WTC11 (cell line): ENCODE measurements around the gene GJD4. TPM values are rescaled to one million over a fixed set of nuclear protein-coding genes. Genes with fewer than 3 reads are reported as not detected.

Source experiments
- ATAC-seq: fragments of 200-7000 bp; cut with Tn5 transposase; 2 replicates; pipeline ENCODE4 v1.10.0; 2021; ENCODE audit warnings: mild to moderate bottlenecking, moderate library complexity
- CTCF ChIA-PET: fragments of 300-600 bp; sonication (Branson Sonifier 250); formaldehyde crosslinking; loops from one replicate; lab custom pipeline; 2021; ENCODE audit warnings: antibody characterized with exemption; lab: Charles Lee
- POLR2A ChIA-PET: fragments of 350-600 bp; sonication (Branson Sonifier 250); formaldehyde crosslinking; loops from one replicate; lab custom pipeline; 2021; ENCODE audit warnings: antibody characterized with exemption; lab: Charles Lee
- DNase-seq: peaks from one replicate; pipeline ENCODE4 v3.0.0; 2021; ENCODE audit warnings: low spot score
- H3K27ac Mint-ChIP-seq: 2 replicates; pipeline ENCODE4 v1.8.0; 2021; ENCODE audit warnings: mixed read lengths
- H3K27me3 Mint-ChIP-seq: 2 replicates; pipeline ENCODE4 v1.8.0; 2021; ENCODE audit warnings: low read depth, mild to moderate bottlenecking, moderate library complexity, mixed read lengths
- H3K36me3 Mint-ChIP-seq: 2 replicates; pipeline ENCODE4 v1.8.0; 2021; ENCODE audit warnings: mixed read lengths
- H3K4me1 Mint-ChIP-seq: 2 replicates; pipeline ENCODE4 v1.8.0; 2022; ENCODE audit warnings: mixed read lengths
- H3K4me3 Mint-ChIP-seq: 2 replicates; pipeline ENCODE4 v1.8.0; 2021; ENCODE audit warnings: mild to moderate bottlenecking, moderate library complexity, mixed read lengths
- H3K9me3 Mint-ChIP-seq: 2 replicates; pipeline ENCODE4 v1.8.0; 2021; ENCODE audit warnings: mixed read lengths
- ATF3 ChIP-seq: sonication (generic); formaldehyde crosslinking; conservative IDR thresholded peaks from 2 replicates; pipeline ENCODE4 v1.8.1; 2022; ENCODE audit warnings: mild to moderate bottlenecking, missing genetic modification reagents
- CTCF ChIP-seq: fragments of 200-600 bp; IDR thresholded peaks from 2 replicates; pipeline ENCODE4 v1.8.0; 2022; ENCODE audit warnings: antibody characterized with exemption
- E2F4 ChIP-seq: sonication (generic); formaldehyde crosslinking; IDR thresholded peaks from 2 replicates; pipeline ENCODE4 v1.8.1; 2022; ENCODE audit warnings: low read depth, mild to moderate bottlenecking, moderate library complexity, missing genetic modification reagents, borderline replicate concordance
- ESRRA ChIP-seq: sonication (generic); formaldehyde crosslinking; IDR thresholded peaks from 2 replicates; pipeline ENCODE4 v1.8.1; 2022; ENCODE audit warnings: mild to moderate bottlenecking, missing genetic modification reagents, borderline replicate concordance
- FOXJ3 ChIP-seq: sonication (generic); formaldehyde crosslinking; IDR thresholded peaks from 2 replicates; pipeline ENCODE4 v1.9.0; 2021; ENCODE audit warnings: missing genetic modification reagents, mild to moderate bottlenecking, borderline replicate concordance
- FOXK1 ChIP-seq: sonication (generic); formaldehyde crosslinking; IDR thresholded peaks from 2 replicates; pipeline ENCODE4 v1.8.0; 2022; ENCODE audit warnings: mild to moderate bottlenecking, moderate library complexity, missing genetic modification reagents
- GABPB1 ChIP-seq: sonication (generic); formaldehyde crosslinking; IDR thresholded peaks from 2 replicates; pipeline ENCODE4 v1.8.1; 2023; ENCODE audit warnings: mild to moderate bottlenecking, missing genetic modification reagents
- GRHL2 ChIP-seq: fragments of 250-450 bp; sonication (Bioruptor Pico); IDR thresholded peaks from 2 replicates; pipeline ENCODE4 v1.8.0; 2022; ENCODE audit warnings: mild to moderate bottlenecking, moderate library complexity; ENCODE audit not compliant: insufficient replicate concordance, severe bottlenecking
- MXD4 ChIP-seq: fragments of 250-450 bp; sonication (Bioruptor Pico); IDR thresholded peaks from 2 replicates; pipeline ENCODE4 v1.8.0; 2021; ENCODE audit warnings: mild to moderate bottlenecking, moderate library complexity, borderline replicate concordance
- NR1H2 ChIP-seq: sonication (generic); formaldehyde crosslinking; IDR thresholded peaks from 2 replicates; pipeline ENCODE4 v1.9.0; 2021; ENCODE audit warnings: mild to moderate bottlenecking, moderate library complexity, missing genetic modification reagents
- NR2C2 ChIP-seq: sonication (generic); formaldehyde crosslinking; IDR thresholded peaks from 2 replicates; pipeline ENCODE4 v1.8.0; 2022; ENCODE audit warnings: mild to moderate bottlenecking, missing genetic modification reagents
- NR3C1 ChIP-seq: sonication (generic); formaldehyde crosslinking; conservative IDR thresholded peaks from 2 replicates; pipeline ENCODE4 v1.8.1; 2023; ENCODE audit warnings: low read depth, mild to moderate bottlenecking, missing genetic modification reagents
- PRRX2 ChIP-seq: fragments of 250-450 bp; sonication (Bioruptor Pico); IDR thresholded peaks from 2 replicates; pipeline ENCODE4 v1.8.0; 2021; ENCODE audit warnings: mild to moderate bottlenecking
- SP1 ChIP-seq: sonication (generic); formaldehyde crosslinking; conservative IDR thresholded peaks from 2 replicates; pipeline ENCODE4 v1.8.1; 2022; ENCODE audit warnings: missing genetic modification reagents
- TEAD1 ChIP-seq: sonication (generic); formaldehyde crosslinking; IDR thresholded peaks from 2 replicates; pipeline ENCODE4 v1.8.0; 2022; ENCODE audit warnings: mild to moderate bottlenecking, missing genetic modification reagents
- USF2 ChIP-seq: sonication (generic); formaldehyde crosslinking; IDR thresholded peaks from 2 replicates; pipeline ENCODE4 v1.8.1; 2023; ENCODE audit warnings: mild to moderate bottlenecking, missing genetic modification reagents, moderate library complexity
- ZBTB43 ChIP-seq: sonication (generic); formaldehyde crosslinking; IDR thresholded peaks from 2 replicates; pipeline ENCODE4 v1.8.1; 2023; ENCODE audit warnings: mild to moderate bottlenecking, missing genetic modification reagents
- ZNF232 ChIP-seq: sonication (generic); formaldehyde crosslinking; IDR thresholded peaks from 2 replicates; pipeline ENCODE4 v1.8.0; 2022; ENCODE audit warnings: mild to moderate bottlenecking, missing genetic modification reagents
- ZNF532 ChIP-seq: fragments of 250-450 bp; sonication (Bioruptor Pico); IDR thresholded peaks from 2 replicates; pipeline ENCODE4 v1.9.0; 2021; ENCODE audit warnings: mild to moderate bottlenecking, borderline replicate concordance
- total RNA-seq: library from RNA; stranded (reverse); gene quantifications from 3 replicates; pipeline ENCODE4 v1.2.3, GENCODE V29; 2021

GJD4 gene
- total RNA-seq, 1 experiment from 2014 or later = not detected

- H3K36me3 Mint-ChIP-seq = peaks cover 7% of the 10 kb centered on the region
- H3K27ac Mint-ChIP-seq = no peak overlapping the region
- CTCF ChIA-PET = interaction anchor here (1.0 to 1.2 kb wide), 3 partner anchors 12 to 236 kb away, joined by 4 to 5 read pairs (median 5); no protein-coding TSS in a partner anchor
- H3K4me1 Mint-ChIP-seq = 0 out of 2 replicates have a peak, but pooled peaks cover 4% of the 10 kb centered on the region
- H3K9me3 Mint-ChIP-seq = peaks cover 12% of the 10 kb centered on the region
- no peak for ATAC-seq
- no peak for DNase-seq
- H3K4me3 Mint-ChIP-seq = no peak overlapping the region
- peaks cover 16% of the 10 kb centered on the region for H3K27me3 Mint-ChIP-seq
- TF ChIP-seq CTCF (no peak), PRRX2 (CRISPR knock-in tag) (no peak), NR1H2 (no peak), ZBTB43 (no peak), ESRRA (CRISPR knock-in tag) (no peak), FOXK1 (CRISPR knock-in tag) (no peak), NR3C1 (CRISPR knock-in tag) (no peak), ZNF232 (CRISPR knock-in tag) (no peak), GRHL2 (no peak), SP1 (CRISPR knock-in tag) (no peak), USF2 (no peak), ZNF532 (CRISPR knock-in tag) (no peak), FOXJ3 (CRISPR knock-in tag) (no peak), ATF3 (CRISPR knock-in tag) (no peak), E2F4 (CRISPR knock-in tag) (no peak), NR2C2 (CRISPR knock-in tag) (no peak), TEAD1 (CRISPR knock-in tag) (no peak), GABPB1 (CRISPR knock-in tag) (no peak), MXD4 (CRISPR knock-in tag) (no peak)
- POLR2A ChIA-PET = no interaction called here
These were observed 19.1 kb upstream of the GJD4 start for GRCh38 chr10:35585903-35586535.
